HepG2 (cell line): ENCODE measurements around the gene PRDX5. TPM values are rescaled to one million over a fixed set of nuclear protein-coding genes. Genes with fewer than 3 reads are reported as not detected.

Experiments
- HNRNPL ChIP-seq: fragments of 200-400 bp; formaldehyde crosslinking; IDR thresholded peaks from 2 replicates; pipeline ENCODE4 v1.6.1; 2017; ENCODE audit warnings: mild to moderate bottlenecking, low read depth, low read length
- IRF9 ChIP-seq: sonication (generic); formaldehyde crosslinking; IDR thresholded peaks from 2 replicates; pipeline ENCODE4 v1.8.0; 2022; ENCODE audit warnings: missing genetic modification reagents, mild to moderate bottlenecking, borderline replicate concordance
- KDM1A ChIP-seq: IDR thresholded peaks from 2 replicates; pipeline ENCODE4 v1.6.1; 2016; ENCODE audit warnings: missing compliant biosample characterization
- KLF15 ChIP-seq: sonication (generic); formaldehyde crosslinking; IDR thresholded peaks from 2 replicates; pipeline ENCODE4 v1.8.1; 2023; ENCODE audit warnings: borderline replicate concordance, mild to moderate bottlenecking, inconsistent platforms, missing genetic modification reagents, mixed read lengths
- KLF6 ChIP-seq: IDR thresholded peaks from 2 replicates; pipeline ENCODE4 v1.8.0; 2016; ENCODE audit warnings: missing biosample characterization, missing genetic modification reagents
- NFRKB ChIP-seq: fragments of 450-650 bp; IDR thresholded peaks from 2 replicates; pipeline ENCODE4 v1.6.1; 2017
- ZNF556 ChIP-seq: sonication (generic); formaldehyde crosslinking; IDR thresholded peaks from 2 replicates; pipeline ENCODE4 v1.4.0; 2020; ENCODE audit warnings: mild to moderate bottlenecking, missing genetic modification reagents, borderline replicate concordance
- polyA plus RNA-seq, 8 experiments: library from polyadenylated mRNA; depleted of rRNA in 3 of 8; stranded (reverse) in 7 of 8; unstranded in 1 of 8; fragments of >200 nt; fragmentation: Illumina TruSeq in 4 of 8; extraction: Trizol in 4 of 8; gene quantifications; 2 replicates each; pipeline versions ENCODE4 v1.2.1 to v1.2.3, GENCODE V29; 2011 to 2016; ENCODE audit warnings: low read depth in 4 of 8, missing spikeins in 1 of 8, mixed read lengths in 1 of 8; ENCODE audit not compliant: insufficient read depth in 1 of 8
- total RNA-seq, 5 experiments: library from RNA; depleted of rRNA; stranded (reverse); fragments of >200 nt; fragmentation: Illumina TruSeq; extraction: Trizol; gene quantifications; 2 replicates each; pipeline ENCODE4 v1.2.3, GENCODE V29; 2016; ENCODE audit warnings: low read depth in 1 of 5
- TF ChIP-seq, protein P1 (sequence below): sonication (generic); formaldehyde crosslinking; IDR thresholded peaks from 2 replicates; pipeline ENCODE4 v1.9.0; 2022; ENCODE audit warnings: low read depth, missing genetic modification reagents
- TF ChIP-seq, protein P2 (sequence below): IDR thresholded peaks from 2 replicates; pipeline ENCODE4 v1.6.1; 2012; ENCODE audit warnings: inconsistent platforms

Gene PRDX5
- total and polyA plus RNA-seq, 2 of the 13 experiments (the other 11 are each of a cell fraction or from before 2014, with no cell fraction given) = 215 to 311 TPM

DNA sequence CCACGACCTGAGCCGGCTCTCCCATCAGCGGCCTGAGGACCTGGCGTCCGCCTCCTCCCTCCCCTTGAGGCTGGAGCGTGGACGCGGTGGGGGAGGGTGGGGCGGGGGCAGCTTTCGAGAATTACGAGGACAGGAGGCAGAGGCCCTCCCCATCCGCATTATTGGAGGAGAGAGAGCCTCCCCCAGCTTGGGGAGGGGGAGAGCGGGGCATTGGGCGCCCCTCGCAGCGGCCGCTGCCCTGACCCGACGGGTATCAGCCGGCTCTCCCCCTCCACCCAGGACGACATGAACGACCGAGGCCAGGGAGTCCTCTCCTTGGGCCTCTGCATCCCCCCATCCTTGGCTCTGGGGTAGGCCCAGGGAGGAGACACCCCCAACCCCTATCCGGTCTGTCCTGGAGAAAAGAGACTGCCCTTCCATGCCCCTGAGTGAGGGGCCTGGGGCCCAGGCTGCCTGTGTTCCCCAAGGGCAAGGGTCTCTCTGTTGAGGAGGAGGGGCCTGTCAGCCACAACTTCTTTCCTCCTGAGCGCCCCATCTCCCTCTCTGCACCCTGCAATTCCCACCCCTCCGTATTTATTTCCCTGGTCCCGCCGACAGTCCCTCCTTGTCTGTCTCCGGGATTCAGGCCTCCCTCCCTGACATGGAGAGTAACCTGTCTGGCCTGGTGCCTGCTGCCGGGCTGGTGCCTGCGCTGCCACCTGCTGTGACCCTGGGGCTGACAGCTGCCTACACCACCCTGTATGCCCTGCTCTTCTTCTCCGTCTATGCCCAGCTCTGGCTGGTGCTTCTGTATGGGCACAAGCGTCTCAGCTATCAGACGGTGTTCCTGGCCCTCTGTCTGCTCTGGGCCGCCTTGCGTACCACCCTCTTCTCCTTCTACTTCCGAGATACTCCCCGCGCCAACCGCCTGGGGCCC is 31.8 kb upstream of the PRDX5 start (continued):
- TF ChIP-seq ZNF556 (no peak), HNRNPL (peak; percentile 85), NFRKB (no peak), KDM1A (CRISPR knock-in tag) (no peak), IRF9 (CRISPR knock-in tag) (no peak), KLF15 (CRISPR knock-in tag) (0 out of 2 replicates have a peak, but pooled peaks have one; percentile 32), KLF6 (CRISPR knock-in tag) (0 out of 2 replicates have a peak, but pooled peaks have one; percentile 15)
- TF ChIP-seq, protein P1, sequence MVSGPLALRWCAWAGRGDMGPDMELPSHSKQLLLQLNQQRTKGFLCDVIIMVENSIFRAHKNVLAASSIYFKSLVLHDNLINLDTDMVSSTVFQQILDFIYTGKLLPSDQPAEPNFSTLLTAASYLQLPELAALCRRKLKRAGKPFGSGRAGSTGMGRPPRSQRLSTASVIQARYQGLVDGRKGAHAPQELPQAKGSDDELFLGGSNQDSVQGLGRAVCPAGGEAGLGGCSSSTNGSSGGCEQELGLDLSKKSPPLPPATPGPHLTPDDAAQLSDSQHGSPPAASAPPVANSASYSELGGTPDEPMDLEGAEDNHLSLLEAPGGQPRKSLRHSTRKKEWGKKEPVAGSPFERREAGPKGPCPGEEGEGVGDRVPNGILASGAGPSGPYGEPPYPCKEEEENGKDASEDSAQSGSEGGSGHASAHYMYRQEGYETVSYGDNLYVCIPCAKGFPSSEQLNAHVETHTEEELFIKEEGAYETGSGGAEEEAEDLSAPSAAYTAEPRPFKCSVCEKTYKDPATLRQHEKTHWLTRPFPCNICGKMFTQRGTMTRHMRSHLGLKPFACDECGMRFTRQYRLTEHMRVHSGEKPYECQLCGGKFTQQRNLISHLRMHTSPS = 0 out of 2 replicates have a peak, but pooled peaks have one; percentile 46
- TF ChIP-seq, protein P2, sequence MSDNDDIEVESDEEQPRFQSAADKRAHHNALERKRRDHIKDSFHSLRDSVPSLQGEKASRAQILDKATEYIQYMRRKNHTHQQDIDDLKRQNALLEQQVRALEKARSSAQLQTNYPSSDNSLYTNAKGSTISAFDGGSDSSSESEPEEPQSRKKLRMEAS = no peak
